ENCODE results near the gene PHAF1. TPM values are rescaled to one million over a fixed set of nuclear protein-coding genes. Genes with fewer than 3 reads are reported as not detected.
A peak's percentile ranks its signal among the peaks of the same experiment; 100 is the strongest.

Gene PHAF1
- total and polyA plus RNA-seq, 9 of the 15 experiments (the other 6 are each of a cell fraction or from before 2014, with no cell fraction given): 5.1 to 25.4 (median 13.8) TPM

DNA sequence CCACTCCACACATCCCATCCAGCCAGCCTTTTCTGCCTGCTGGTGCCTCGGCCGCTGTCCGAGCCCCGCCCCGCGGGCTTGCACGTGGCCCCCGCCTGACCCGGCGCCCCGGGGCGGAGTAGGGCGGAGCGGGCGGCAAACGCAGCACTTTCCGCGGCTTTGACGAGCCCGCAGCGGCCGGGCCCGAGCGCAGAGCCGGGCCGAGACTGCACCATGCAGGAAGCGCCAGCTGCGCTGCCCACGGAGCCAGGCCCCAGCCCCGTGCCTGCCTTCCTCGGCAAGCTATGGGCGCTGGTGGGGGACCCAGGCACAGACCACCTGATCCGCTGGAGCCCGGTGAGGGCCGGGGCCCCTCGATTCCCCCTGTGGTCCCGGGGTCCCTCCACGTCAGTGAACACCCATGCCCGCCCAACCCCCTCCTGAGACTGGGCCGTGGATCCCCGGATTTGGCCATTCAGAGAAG is 54.9 kb downstream of the PHAF1 start, which contains the start of gene HSF4 (continued):
- TF ChIP-seq, protein P1, sequence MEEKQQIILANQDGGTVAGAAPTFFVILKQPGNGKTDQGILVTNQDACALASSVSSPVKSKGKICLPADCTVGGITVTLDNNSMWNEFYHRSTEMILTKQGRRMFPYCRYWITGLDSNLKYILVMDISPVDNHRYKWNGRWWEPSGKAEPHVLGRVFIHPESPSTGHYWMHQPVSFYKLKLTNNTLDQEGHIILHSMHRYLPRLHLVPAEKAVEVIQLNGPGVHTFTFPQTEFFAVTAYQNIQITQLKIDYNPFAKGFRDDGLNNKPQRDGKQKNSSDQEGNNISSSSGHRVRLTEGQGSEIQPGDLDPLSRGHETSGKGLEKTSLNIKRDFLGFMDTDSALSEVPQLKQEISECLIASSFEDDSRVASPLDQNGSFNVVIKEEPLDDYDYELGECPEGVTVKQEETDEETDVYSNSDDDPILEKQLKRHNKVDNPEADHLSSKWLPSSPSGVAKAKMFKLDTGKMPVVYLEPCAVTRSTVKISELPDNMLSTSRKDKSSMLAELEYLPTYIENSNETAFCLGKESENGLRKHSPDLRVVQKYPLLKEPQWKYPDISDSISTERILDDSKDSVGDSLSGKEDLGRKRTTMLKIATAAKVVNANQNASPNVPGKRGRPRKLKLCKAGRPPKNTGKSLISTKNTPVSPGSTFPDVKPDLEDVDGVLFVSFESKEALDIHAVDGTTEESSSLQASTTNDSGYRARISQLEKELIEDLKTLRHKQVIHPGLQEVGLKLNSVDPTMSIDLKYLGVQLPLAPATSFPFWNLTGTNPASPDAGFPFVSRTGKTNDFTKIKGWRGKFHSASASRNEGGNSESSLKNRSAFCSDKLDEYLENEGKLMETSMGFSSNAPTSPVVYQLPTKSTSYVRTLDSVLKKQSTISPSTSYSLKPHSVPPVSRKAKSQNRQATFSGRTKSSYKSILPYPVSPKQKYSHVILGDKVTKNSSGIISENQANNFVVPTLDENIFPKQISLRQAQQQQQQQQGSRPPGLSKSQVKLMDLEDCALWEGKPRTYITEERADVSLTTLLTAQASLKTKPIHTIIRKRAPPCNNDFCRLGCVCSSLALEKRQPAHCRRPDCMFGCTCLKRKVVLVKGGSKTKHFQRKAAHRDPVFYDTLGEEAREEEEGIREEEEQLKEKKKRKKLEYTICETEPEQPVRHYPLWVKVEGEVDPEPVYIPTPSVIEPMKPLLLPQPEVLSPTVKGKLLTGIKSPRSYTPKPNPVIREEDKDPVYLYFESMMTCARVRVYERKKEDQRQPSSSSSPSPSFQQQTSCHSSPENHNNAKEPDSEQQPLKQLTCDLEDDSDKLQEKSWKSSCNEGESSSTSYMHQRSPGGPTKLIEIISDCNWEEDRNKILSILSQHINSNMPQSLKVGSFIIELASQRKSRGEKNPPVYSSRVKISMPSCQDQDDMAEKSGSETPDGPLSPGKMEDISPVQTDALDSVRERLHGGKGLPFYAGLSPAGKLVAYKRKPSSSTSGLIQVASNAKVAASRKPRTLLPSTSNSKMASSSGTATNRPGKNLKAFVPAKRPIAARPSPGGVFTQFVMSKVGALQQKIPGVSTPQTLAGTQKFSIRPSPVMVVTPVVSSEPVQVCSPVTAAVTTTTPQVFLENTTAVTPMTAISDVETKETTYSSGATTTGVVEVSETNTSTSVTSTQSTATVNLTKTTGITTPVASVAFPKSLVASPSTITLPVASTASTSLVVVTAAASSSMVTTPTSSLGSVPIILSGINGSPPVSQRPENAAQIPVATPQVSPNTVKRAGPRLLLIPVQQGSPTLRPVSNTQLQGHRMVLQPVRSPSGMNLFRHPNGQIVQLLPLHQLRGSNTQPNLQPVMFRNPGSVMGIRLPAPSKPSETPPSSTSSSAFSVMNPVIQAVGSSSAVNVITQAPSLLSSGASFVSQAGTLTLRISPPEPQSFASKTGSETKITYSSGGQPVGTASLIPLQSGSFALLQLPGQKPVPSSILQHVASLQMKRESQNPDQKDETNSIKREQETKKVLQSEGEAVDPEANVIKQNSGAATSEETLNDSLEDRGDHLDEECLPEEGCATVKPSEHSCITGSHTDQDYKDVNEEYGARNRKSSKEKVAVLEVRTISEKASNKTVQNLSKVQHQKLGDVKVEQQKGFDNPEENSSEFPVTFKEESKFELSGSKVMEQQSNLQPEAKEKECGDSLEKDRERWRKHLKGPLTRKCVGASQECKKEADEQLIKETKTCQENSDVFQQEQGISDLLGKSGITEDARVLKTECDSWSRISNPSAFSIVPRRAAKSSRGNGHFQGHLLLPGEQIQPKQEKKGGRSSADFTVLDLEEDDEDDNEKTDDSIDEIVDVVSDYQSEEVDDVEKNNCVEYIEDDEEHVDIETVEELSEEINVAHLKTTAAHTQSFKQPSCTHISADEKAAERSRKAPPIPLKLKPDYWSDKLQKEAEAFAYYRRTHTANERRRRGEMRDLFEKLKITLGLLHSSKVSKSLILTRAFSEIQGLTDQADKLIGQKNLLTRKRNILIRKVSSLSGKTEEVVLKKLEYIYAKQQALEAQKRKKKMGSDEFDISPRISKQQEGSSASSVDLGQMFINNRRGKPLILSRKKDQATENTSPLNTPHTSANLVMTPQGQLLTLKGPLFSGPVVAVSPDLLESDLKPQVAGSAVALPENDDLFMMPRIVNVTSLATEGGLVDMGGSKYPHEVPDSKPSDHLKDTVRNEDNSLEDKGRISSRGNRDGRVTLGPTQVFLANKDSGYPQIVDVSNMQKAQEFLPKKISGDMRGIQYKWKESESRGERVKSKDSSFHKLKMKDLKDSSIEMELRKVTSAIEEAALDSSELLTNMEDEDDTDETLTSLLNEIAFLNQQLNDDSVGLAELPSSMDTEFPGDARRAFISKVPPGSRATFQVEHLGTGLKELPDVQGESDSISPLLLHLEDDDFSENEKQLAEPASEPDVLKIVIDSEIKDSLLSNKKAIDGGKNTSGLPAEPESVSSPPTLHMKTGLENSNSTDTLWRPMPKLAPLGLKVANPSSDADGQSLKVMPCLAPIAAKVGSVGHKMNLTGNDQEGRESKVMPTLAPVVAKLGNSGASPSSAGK (IDR thresholded peaks at IDR 0.05): peak; percentile 81
- TF ChIP-seq CBX8 (IDR thresholded peaks at IDR 0.05; ENCODE audit: borderline replicate concordance, extremely low read depth, low read depth, low read length, poor library complexity, severe bottlenecking) (no peak), CCNT2 (IDR thresholded peaks at IDR 0.05; ENCODE audit: borderline replicate concordance, extremely low read depth, insufficient read length, low read depth, low read length) (peak; percentile 89), ZNF512 (tag; IDR thresholded peaks at IDR 0.05) (no peak), DIDO1 (tag; IDR thresholded peaks at IDR 0.05; ENCODE audit: low read depth) (no peak), ZBTB7A (IDR thresholded peaks at IDR 0.05; ENCODE audit: borderline replicate concordance, control insufficient read depth, low read depth, low read length) (peak; percentile 66; the same call in 1 of the 2 replicates), SMC3 (conservative IDR thresholded peaks at IDR 0.05; ENCODE audit: insufficient read depth, low read depth, low read length) (no peak)
- TF ChIP-seq, protein P2, sequence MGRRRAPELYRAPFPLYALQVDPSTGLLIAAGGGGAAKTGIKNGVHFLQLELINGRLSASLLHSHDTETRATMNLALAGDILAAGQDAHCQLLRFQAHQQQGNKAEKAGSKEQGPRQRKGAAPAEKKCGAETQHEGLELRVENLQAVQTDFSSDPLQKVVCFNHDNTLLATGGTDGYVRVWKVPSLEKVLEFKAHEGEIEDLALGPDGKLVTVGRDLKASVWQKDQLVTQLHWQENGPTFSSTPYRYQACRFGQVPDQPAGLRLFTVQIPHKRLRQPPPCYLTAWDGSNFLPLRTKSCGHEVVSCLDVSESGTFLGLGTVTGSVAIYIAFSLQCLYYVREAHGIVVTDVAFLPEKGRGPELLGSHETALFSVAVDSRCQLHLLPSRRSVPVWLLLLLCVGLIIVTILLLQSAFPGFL (CRISPR knock-in tag; IDR thresholded peaks at IDR 0.05): peak; percentile 64; the same call in 1 of the 2 replicates
- TF ChIP-seq, protein P3, sequence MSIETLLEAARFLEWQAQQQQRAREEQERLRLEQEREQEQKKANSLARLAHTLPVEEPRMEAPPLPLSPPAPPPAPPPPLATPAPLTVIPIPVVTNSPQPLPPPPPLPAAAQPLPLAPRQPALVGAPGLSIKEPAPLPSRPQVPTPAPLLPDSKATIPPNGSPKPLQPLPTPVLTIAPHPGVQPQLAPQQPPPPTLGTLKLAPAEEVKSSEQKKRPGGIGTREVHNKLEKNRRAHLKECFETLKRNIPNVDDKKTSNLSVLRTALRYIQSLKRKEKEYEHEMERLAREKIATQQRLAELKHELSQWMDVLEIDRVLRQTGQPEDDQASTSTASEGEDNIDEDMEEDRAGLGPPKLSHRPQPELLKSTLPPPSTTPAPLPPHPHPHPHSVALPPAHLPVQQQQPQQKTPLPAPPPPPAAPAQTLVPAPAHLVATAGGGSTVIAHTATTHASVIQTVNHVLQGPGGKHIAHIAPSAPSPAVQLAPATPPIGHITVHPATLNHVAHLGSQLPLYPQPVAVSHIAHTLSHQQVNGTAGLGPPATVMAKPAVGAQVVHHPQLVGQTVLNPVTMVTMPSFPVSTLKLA (conservative IDR thresholded peaks at IDR 0.05): peak; percentile 59 to 90

Data from K562 (cell line).